Daoy (cell line): ENCODE data around the gene HEMK1. TPM values are rescaled to one million over a fixed set of nuclear protein-coding genes. Genes with fewer than 3 reads are reported as not detected.

Experiments
- DNase-seq: peaks from one replicate; pipeline ENCODE4 v3.0.0-alpha.2; 2015; ENCODE audit warnings: low read depth
- total RNA-seq: library from RNA; depleted of rRNA; stranded (reverse); fragments of >200 nt; shearing (Covaris generic); gene quantifications from 2 replicates; pipeline ENCODE4 v1.2.3, GENCODE V29; 2014

Gene HEMK1
- total RNA-seq, 1 experiment from 2014 or later = 9.7 TPM

GRCh38 chr3:50542177-50543034, 26.9 kb upstream of the HEMK1 start:
- DNase-seq = peak; percentile 49

- no peak for DNase-seq
Observed at GRCh38 chr3:50545781-50546180, 23.5 kb upstream of the HEMK1 start.

GRCh38 chr3:50549226-50549625, 20.1 kb upstream of the HEMK1 start:
- no peak for DNase-seq

- DNase-seq = peak; percentile 34
Observed at GRCh38 chr3:50550079-50550736, 19.1 kb upstream of the HEMK1 start.

GRCh38 chr3:50551054-50551659, 18.2 kb upstream of the HEMK1 start:
- no peak for DNase-seq

- no peak for DNase-seq
Observed at GRCh38 chr3:50551681-50552435, 17.5 kb upstream of the HEMK1 start.

- no peak for DNase-seq
Observed at GRCh38 chr3:50552598-50552997, 16.7 kb upstream of the HEMK1 start.

- DNase-seq = no peak
Observed at GRCh38 chr3:50554553-50554952, 14.8 kb upstream of the HEMK1 start.

GRCh38 chr3:50557106-50557505, 12.2 kb upstream of the HEMK1 start:
- no peak for DNase-seq

- no peak for DNase-seq
Observed at GRCh38 chr3:50557915-50558314, 11.4 kb upstream of the HEMK1 start.

GRCh38 chr3:50559702-50560101, 9.6 kb upstream of the HEMK1 start:
- peak; percentile 33 for DNase-seq

- DNase-seq = peak; percentile 78
Observed at GRCh38 chr3:50562861-50563260, 6.5 kb upstream of the HEMK1 start.

- DNase-seq = no peak
Observed at GRCh38 chr3:50563867-50564266, 5.5 kb upstream of the HEMK1 start.

- DNase-seq = no peak
Observed at GRCh38 chr3:50564321-50564720, 5.0 kb upstream of the HEMK1 start.

GRCh38 chr3:50567011-50567385, 2.3 kb upstream of the HEMK1 start:
- no peak for DNase-seq

GRCh38 chr3:50567386-50568167, 1.7 kb upstream of the HEMK1 start, which contains the start of gene C3orf18:
TSS of gene C3orf18 (minus strand) at chr3:50567747. CDS start at chr3:50565699, 2,048 bp downstream.
- peak; percentile 86 for DNase-seq

- DNase-seq = no peak
Observed at GRCh38 chr3:50570508-50571279, 1.4 kb downstream of the HEMK1 start.

GRCh38 chr3:50571486-50571885, 2.2 kb downstream of the HEMK1 start:
- DNase-seq = no peak

GRCh38 chr3:50572158-50572557, 2.8 kb downstream of the HEMK1 start:
- DNase-seq = peak; percentile 49

- no peak for DNase-seq
Observed at GRCh38 chr3:50572801-50573371, 3.6 kb downstream of the HEMK1 start.
